Measurements from ENCODE around the gene CHID1.

Gene CHID1

GRCh38 chr11:933142-933851, 22.7 kb upstream of the CHID1 start:
- no peak for DNase-seq (ENCODE audit: low read depth)

- DNase-seq (ENCODE audit: low read depth): no peak
Observed at GRCh38 chr11:932435-932834, 21.8 kb upstream of the CHID1 start.

- no peak for DNase-seq (ENCODE audit: low read depth)
Observed at GRCh38 chr11:931385-931784, 20.8 kb upstream of the CHID1 start.

- DNase-seq (ENCODE audit: low read depth): no peak
Observed at GRCh38 chr11:929405-929804, 18.8 kb upstream of the CHID1 start.

GRCh38 chr11:928786-929185, 18.2 kb upstream of the CHID1 start:
- DNase-seq (ENCODE audit: low read depth): no peak

- DNase-seq (ENCODE audit: low read depth): no peak
Observed at GRCh38 chr11:927871-928270, 17.3 kb upstream of the CHID1 start.

GRCh38 chr11:926341-926916, 15.8 kb upstream of the CHID1 start:
- DNase-seq (ENCODE audit: low read depth): no peak

- no peak for DNase-seq (ENCODE audit: low read depth)
Observed at GRCh38 chr11:925496-926301, 15.1 kb upstream of the CHID1 start, which contains the start of gene AP2A2. TSS of gene AP2A2 (plus strand) at chr11:925870. CDS start at chr11:926022, 152 bp downstream.

GRCh38 chr11:925158-925495, 14.5 kb upstream of the CHID1 start:
- DNase-seq (ENCODE audit: low read depth): no peak

GRCh38 chr11:924406-925157, 14.0 kb upstream of the CHID1 start:
- DNase-seq (ENCODE audit: low read depth): no peak

- DNase-seq (ENCODE audit: low read depth): no peak
Observed at GRCh38 chr11:923691-924405, 13.2 kb upstream of the CHID1 start.

GRCh38 chr11:921921-922678, 11.5 kb upstream of the CHID1 start:
- no peak for DNase-seq (ENCODE audit: low read depth)

- no peak for DNase-seq (ENCODE audit: low read depth)
Observed at GRCh38 chr11:917426-917825, 6.8 kb upstream of the CHID1 start.

GRCh38 chr11:914747-915501, 4.3 kb upstream of the CHID1 start:
- no peak for DNase-seq (ENCODE audit: low read depth)

- no peak for DNase-seq (ENCODE audit: low read depth)
Observed at GRCh38 chr11:914204-914603, 3.6 kb upstream of the CHID1 start.

GRCh38 chr11:913043-913442, 2.4 kb upstream of the CHID1 start:
- no peak for DNase-seq (ENCODE audit: low read depth)

- DNase-seq (ENCODE audit: low read depth): no peak
Observed at GRCh38 chr11:912266-912665, 1.7 kb upstream of the CHID1 start.

GRCh38 chr11:911890-912219, 1.2 kb upstream of the CHID1 start:
- no peak for DNase-seq (ENCODE audit: low read depth)

GRCh38 chr11:911031-911889, 650 bp upstream of the CHID1 start:
- DNase-seq (ENCODE audit: low read depth): no peak
